GM12873 (cell line): ENCODE measurements around the gene ARFIP1.

Experiments used
- CTCF ChIP-seq: IDR thresholded peaks from 2 replicates; pipeline ENCODE4 v1.5.1; 2012; ENCODE audit warnings: low read depth, mild to moderate bottlenecking, moderate library complexity, low read length, control low read depth; ENCODE audit not compliant: insufficient read depth; ENCODE audit errors: missing control alignments

ARFIP1 gene

GRCh38 chr4:152803541-152803940 is 23.8 kb downstream of the ARFIP1 start:
- no peak for TF ChIP-seq CTCF

- TF ChIP-seq CTCF, result no peak
Observed at GRCh38 chr4:152805071-152805650, 25.4 kb downstream of the ARFIP1 start.

- no peak for TF ChIP-seq CTCF
Observed at GRCh38 chr4:152805818-152806217, 26.1 kb downstream of the ARFIP1 start.

GRCh38 chr4:152806501-152807125 is 26.9 kb downstream of the ARFIP1 start:
- TF ChIP-seq CTCF, result no peak

GRCh38 chr4:152807294-152807829 is 27.6 kb downstream of the ARFIP1 start:
- TF ChIP-seq CTCF, result no peak

- no peak for TF ChIP-seq CTCF
Observed at GRCh38 chr4:152808670-152809069, 28.9 kb downstream of the ARFIP1 start.

- no peak for TF ChIP-seq CTCF
Observed at GRCh38 chr4:152810715-152811287, 31.0 kb downstream of the ARFIP1 start.
